AG09309 (cell line): ENCODE data around the gene SPRR2D.

Experiments
- DNase-seq: peaks from one replicate; pipeline ENCODE4 v3.0.0-alpha.2; 2010; ENCODE audit warnings: low read depth
- H3K4me3 ChIP-seq: 2 replicates; pipeline ENCODE4 v1.5.1; 2011; ENCODE audit warnings: mild to moderate bottlenecking, low read depth, low read length, moderate library complexity; ENCODE audit not compliant: control insufficient read depth
- CTCF ChIP-seq: IDR thresholded peaks from 2 replicates; pipeline ENCODE4 v1.5.1; 2011; ENCODE audit warnings: mild to moderate bottlenecking, low read depth, low read length, inconsistent platforms; ENCODE audit not compliant: insufficient read depth, control insufficient read depth; ENCODE audit errors: missing control alignments

SPRR2D gene

GRCh38 chr1:153001382-153001781, 39.5 kb downstream of the SPRR2D start, which contains the start of gene SPRR3:
Gene SPRR3 (plus strand): TSS chr1:153001749. CDS start chr1:153003021, 1,272 bp downstream.
- H3K4me3 ChIP-seq: no peak within 1 kb of the TSS
- TF ChIP-seq CTCF: no peak
- no peak for DNase-seq

GRCh38 chr1:153000294-153000693, 40.6 kb downstream of the SPRR2D start:
- DNase-seq: no peak
- H3K4me3 ChIP-seq: no peak overlapping the region
- TF ChIP-seq CTCF: no peak

- DNase-seq: no peak
- no peak for TF ChIP-seq CTCF
- no peak overlapping the region for H3K4me3 ChIP-seq
These were observed 41.1 kb downstream of the SPRR2D start for GRCh38 chr1:152999818-153000217.

- no peak overlapping the region for H3K4me3 ChIP-seq
- no peak for TF ChIP-seq CTCF
- DNase-seq: no peak
These were observed 42.4 kb downstream of the SPRR2D start for GRCh38 chr1:152998476-152998875.

- DNase-seq: no peak
- H3K4me3 ChIP-seq: no peak overlapping the region
- TF ChIP-seq CTCF: no peak
These were observed 43.0 kb downstream of the SPRR2D start for GRCh38 chr1:152997901-152998300.

GRCh38 chr1:152996633-152997400, 44.1 kb downstream of the SPRR2D start:
- no peak for TF ChIP-seq CTCF
- DNase-seq: no peak
- H3K4me3 ChIP-seq: no peak overlapping the region

GRCh38 chr1:152995842-152996241, 45.1 kb downstream of the SPRR2D start:
- TF ChIP-seq CTCF: no peak
- no peak overlapping the region for H3K4me3 ChIP-seq
- no peak for DNase-seq
